GM23338 (cell line): ENCODE data around the gene ARMC9. TPM values are rescaled to one million over a fixed set of nuclear protein-coding genes. Genes with fewer than 3 reads are reported as not detected.

Experiments
- ATAC-seq: fragments of 200-7000 bp; cut with Tn5 transposase; 3 replicates; pipeline ENCODE4 v1.9.1; 2020
- DNase-seq: peaks from one replicate; pipeline ENCODE4 v3.0.0-alpha.2; 2015; ENCODE audit warnings: low spot score
- H2AFZ ChIP-seq: fragments of 200-600 bp; sonication (generic); 2 replicates; pipeline ENCODE4 v1.8.0; 2016; ENCODE audit warnings: antibody characterized with exemption, mild to moderate bottlenecking, moderate library complexity
- H3F3A ChIP-seq: fragments of 200-600 bp; sonication (generic); replicated peaks from 2 replicates; pipeline ENCODE4 v1.8.0; 2017; ENCODE audit warnings: antibody characterized with exemption, mixed run types, low read depth
- H3K27ac ChIP-seq: fragments of 200-600 bp; sonication (generic); 2 replicates; pipeline ENCODE4 v1.6.1; 2016; ENCODE audit warnings: low read depth
- H3K27me3 ChIP-seq: fragments of 200-600 bp; sonication (generic); 2 replicates; pipeline ENCODE4 v1.8.0; 2016; ENCODE audit warnings: mild to moderate bottlenecking, mixed run types, moderate library complexity; ENCODE audit not compliant: insufficient read depth
- H3K36me3 ChIP-seq: fragments of 200-600 bp; sonication (generic); 2 replicates; pipeline ENCODE4 v1.8.0; 2016; ENCODE audit warnings: mild to moderate bottlenecking; ENCODE audit not compliant: insufficient read depth
- H3K4me1 ChIP-seq: fragments of 200-600 bp; sonication (generic); 2 replicates; pipeline ENCODE4 v1.8.0; 2016; ENCODE audit warnings: mild to moderate bottlenecking, moderate library complexity; ENCODE audit not compliant: insufficient read depth
- H3K4me2 ChIP-seq: fragments of 200-600 bp; sonication (generic); 2 replicates; pipeline ENCODE4 v1.7.1; 2017; ENCODE audit warnings: mixed run types
- H3K4me3 ChIP-seq: fragments of 200-600 bp; sonication (generic); 2 replicates; pipeline ENCODE4 v1.6.1; 2016; ENCODE audit warnings: mixed run types
- H3K79me2 ChIP-seq: fragments of 200-600 bp; sonication (generic); replicated peaks from 2 replicates; pipeline ENCODE4 v1.8.0; 2017; ENCODE audit warnings: mild to moderate bottlenecking; ENCODE audit not compliant: insufficient read depth
- H3K9me2 ChIP-seq: fragments of 200-600 bp; sonication (generic); 2 replicates; pipeline ENCODE4 v1.8.0; 2017; ENCODE audit not compliant: insufficient read depth
- H4K20me1 ChIP-seq: fragments of 200-600 bp; sonication (generic); replicated peaks from 2 replicates; pipeline ENCODE4 v1.8.0; 2017; ENCODE audit warnings: mild to moderate bottlenecking; ENCODE audit not compliant: insufficient read depth
- H3K27ac Mint-ChIP-seq: 2 replicates; pipeline ENCODE4 v1.8.0; 2020; ENCODE audit warnings: inconsistent platforms, mild to moderate bottlenecking, moderate library complexity, mixed read lengths
- H3K27me3 Mint-ChIP-seq: 3 replicates; pipeline ENCODE4 v1.8.0; 2022; ENCODE audit warnings: low read depth, mild to moderate bottlenecking, moderate library complexity, mixed read lengths, inconsistent platforms; ENCODE audit not compliant: insufficient read depth, poor library complexity
- H3K36me3 Mint-ChIP-seq: 3 replicates; pipeline ENCODE4 v1.8.0; 2021; ENCODE audit warnings: low read depth, mild to moderate bottlenecking, inconsistent platforms, moderate library complexity, mixed read lengths
- H3K4me1 Mint-ChIP-seq: 3 replicates; pipeline ENCODE4 v1.8.0; 2020; ENCODE audit warnings: mild to moderate bottlenecking, inconsistent platforms, mixed read lengths
- H3K4me3 Mint-ChIP-seq: 3 replicates; pipeline ENCODE4 v1.8.0; 2021; ENCODE audit warnings: moderate library complexity, mild to moderate bottlenecking, inconsistent platforms, mixed read lengths
- H3K9me3 Mint-ChIP-seq: 3 replicates; pipeline ENCODE4 v1.8.0; 2020; ENCODE audit warnings: moderate library complexity, mild to moderate bottlenecking, inconsistent platforms, mixed read lengths
- CREB1 ChIP-seq: fragments of 250-450 bp; sonication (Bioruptor Pico); IDR thresholded peaks from 2 replicates; pipeline ENCODE4 v1.5.0; 2020; ENCODE audit warnings: low read depth, mild to moderate bottlenecking, moderate library complexity
- EZH2 ChIP-seq: fragments of 200-600 bp; sonication (generic); IDR thresholded peaks from one replicate; pipeline ENCODE4 v1.8.0; 2017; ENCODE audit warnings: antibody characterized with exemption, mild to moderate bottlenecking, low read depth; ENCODE audit not compliant: unreplicated experiment
- EZH2phosphoT487 ChIP-seq: fragments of 200-600 bp; sonication (generic); IDR thresholded peaks from one replicate; pipeline ENCODE4 v1.8.1; 2018; ENCODE audit warnings: antibody characterized with exemption; ENCODE audit not compliant: unreplicated experiment
- JUNB ChIP-seq: IDR thresholded peaks from one replicate; pipeline ENCODE4 v1.6.1; 2016; ENCODE audit warnings: antibody characterized with exemption; ENCODE audit not compliant: unreplicated experiment
- NANOG ChIP-seq: IDR thresholded peaks from 2 replicates; pipeline ENCODE4 v1.6.1; 2016; ENCODE audit warnings: antibody characterized with exemption, borderline replicate concordance
- POLR2AphosphoS5 ChIP-seq: IDR thresholded peaks from 2 replicates; pipeline ENCODE4 v1.6.1; 2016; ENCODE audit warnings: antibody characterized with exemption, low read depth
- STAT1 ChIP-seq: IDR thresholded peaks from one replicate; pipeline ENCODE4 v1.6.1; 2016; ENCODE audit warnings: antibody characterized with exemption; ENCODE audit not compliant: unreplicated experiment
- ZNF114 ChIP-seq: fragments of 250-450 bp; sonication (Bioruptor Pico); IDR thresholded peaks from 2 replicates; pipeline ENCODE4 v1.5.0; 2020; ENCODE audit warnings: mild to moderate bottlenecking, moderate library complexity
- ZNF331 ChIP-seq: fragments of 250-450 bp; sonication (Bioruptor Pico); IDR thresholded peaks from 2 replicates; pipeline ENCODE4 v1.5.0; 2020; ENCODE audit warnings: low read depth, mild to moderate bottlenecking, moderate library complexity
- polyA plus RNA-seq: library from polyadenylated mRNA; unstranded; fragments of >200 nt; fragmentation: Nextera tagmentation; extraction: Ambion mirVana; gene quantifications from 2 replicates; pipeline ENCODE4 v1.2.1, GENCODE V29; 2016
- total RNA-seq: library from RNA; depleted of rRNA; stranded (reverse); fragments of >200 nt; shearing (Covaris generic); gene quantifications from 2 replicates; pipeline ENCODE4 v1.2.3, GENCODE V29; 2014
- TF ChIP-seq, protein P1 (sequence below): IDR thresholded peaks from one replicate; pipeline ENCODE4 v1.6.1; 2018; ENCODE audit warnings: antibody characterized with exemption; ENCODE audit not compliant: unreplicated experiment
- TF ChIP-seq, protein P2 (sequence below), 2 experiments: fragments of 200-600 bp in 1 of 2; sonication (generic) in 1 of 2; conservative IDR thresholded peaks; 2 replicates each; pipeline versions ENCODE4 v1.5.1 to v1.6.1; 2016 to 2017; ENCODE audit warnings: antibody characterized with exemption in 2 of 2, low read depth in 2 of 2, mild to moderate bottlenecking in 2 of 2, moderate library complexity in 1 of 2
- TF ChIP-seq, protein P3 (sequence below): IDR thresholded peaks from 2 replicates; pipeline ENCODE4 v1.6.1; 2016; ENCODE audit warnings: antibody characterized with exemption

Gene ARMC9
- total and polyA plus RNA-seq, 2 experiments from 2014 or later, result 29.2 to 56.0 TPM

DNA sequence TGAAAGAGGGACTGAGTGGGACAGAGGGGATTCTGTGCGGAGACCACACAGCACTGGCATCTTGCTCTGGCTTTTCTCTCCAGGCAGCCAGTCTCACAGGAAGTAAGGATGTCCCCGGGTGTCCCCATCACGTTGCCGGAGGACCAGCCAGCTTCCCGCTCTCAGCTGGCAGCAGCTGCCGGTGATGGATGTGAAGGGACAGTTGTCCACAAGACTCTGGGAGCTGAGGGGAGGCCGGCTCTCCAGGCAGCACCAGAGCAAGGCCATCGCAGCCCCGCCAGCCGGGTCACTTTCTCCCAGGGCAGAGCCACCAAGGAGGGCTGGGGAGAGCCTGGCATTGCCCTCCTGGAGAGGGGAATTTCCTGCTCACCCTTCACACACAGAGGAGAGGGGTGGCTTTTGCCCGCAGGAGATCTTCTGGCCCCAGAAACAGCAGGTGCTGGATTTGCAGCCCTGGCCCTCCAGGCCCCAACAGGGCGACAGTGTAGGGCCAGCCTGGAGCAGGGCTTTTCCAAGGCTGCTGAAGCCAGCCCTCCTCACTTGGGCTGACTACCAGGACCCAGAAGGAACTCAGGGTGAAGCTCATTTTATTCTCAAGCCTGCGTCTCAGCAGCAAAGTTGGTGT, 173.1 kb downstream of the ARMC9 start (continued):
- TF ChIP-seq POLR2AphosphoS5 (no peak), CREB1 (CRISPR knock-in tag) (no peak), NANOG (no peak), JUNB (no peak)
- TF ChIP-seq, protein P1, sequence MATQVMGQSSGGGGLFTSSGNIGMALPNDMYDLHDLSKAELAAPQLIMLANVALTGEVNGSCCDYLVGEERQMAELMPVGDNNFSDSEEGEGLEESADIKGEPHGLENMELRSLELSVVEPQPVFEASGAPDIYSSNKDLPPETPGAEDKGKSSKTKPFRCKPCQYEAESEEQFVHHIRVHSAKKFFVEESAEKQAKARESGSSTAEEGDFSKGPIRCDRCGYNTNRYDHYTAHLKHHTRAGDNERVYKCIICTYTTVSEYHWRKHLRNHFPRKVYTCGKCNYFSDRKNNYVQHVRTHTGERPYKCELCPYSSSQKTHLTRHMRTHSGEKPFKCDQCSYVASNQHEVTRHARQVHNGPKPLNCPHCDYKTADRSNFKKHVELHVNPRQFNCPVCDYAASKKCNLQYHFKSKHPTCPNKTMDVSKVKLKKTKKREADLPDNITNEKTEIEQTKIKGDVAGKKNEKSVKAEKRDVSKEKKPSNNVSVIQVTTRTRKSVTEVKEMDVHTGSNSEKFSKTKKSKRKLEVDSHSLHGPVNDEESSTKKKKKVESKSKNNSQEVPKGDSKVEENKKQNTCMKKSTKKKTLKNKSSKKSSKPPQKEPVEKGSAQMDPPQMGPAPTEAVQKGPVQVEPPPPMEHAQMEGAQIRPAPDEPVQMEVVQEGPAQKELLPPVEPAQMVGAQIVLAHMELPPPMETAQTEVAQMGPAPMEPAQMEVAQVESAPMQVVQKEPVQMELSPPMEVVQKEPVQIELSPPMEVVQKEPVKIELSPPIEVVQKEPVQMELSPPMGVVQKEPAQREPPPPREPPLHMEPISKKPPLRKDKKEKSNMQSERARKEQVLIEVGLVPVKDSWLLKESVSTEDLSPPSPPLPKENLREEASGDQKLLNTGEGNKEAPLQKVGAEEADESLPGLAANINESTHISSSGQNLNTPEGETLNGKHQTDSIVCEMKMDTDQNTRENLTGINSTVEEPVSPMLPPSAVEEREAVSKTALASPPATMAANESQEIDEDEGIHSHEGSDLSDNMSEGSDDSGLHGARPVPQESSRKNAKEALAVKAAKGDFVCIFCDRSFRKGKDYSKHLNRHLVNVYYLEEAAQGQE, result no peak
- TF ChIP-seq, protein P2, sequence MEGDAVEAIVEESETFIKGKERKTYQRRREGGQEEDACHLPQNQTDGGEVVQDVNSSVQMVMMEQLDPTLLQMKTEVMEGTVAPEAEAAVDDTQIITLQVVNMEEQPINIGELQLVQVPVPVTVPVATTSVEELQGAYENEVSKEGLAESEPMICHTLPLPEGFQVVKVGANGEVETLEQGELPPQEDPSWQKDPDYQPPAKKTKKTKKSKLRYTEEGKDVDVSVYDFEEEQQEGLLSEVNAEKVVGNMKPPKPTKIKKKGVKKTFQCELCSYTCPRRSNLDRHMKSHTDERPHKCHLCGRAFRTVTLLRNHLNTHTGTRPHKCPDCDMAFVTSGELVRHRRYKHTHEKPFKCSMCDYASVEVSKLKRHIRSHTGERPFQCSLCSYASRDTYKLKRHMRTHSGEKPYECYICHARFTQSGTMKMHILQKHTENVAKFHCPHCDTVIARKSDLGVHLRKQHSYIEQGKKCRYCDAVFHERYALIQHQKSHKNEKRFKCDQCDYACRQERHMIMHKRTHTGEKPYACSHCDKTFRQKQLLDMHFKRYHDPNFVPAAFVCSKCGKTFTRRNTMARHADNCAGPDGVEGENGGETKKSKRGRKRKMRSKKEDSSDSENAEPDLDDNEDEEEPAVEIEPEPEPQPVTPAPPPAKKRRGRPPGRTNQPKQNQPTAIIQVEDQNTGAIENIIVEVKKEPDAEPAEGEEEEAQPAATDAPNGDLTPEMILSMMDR (conservative IDR thresholded peaks at IDR 0.05; ENCODE audit: low read depth in 2 of 2), result no peak

DNA sequence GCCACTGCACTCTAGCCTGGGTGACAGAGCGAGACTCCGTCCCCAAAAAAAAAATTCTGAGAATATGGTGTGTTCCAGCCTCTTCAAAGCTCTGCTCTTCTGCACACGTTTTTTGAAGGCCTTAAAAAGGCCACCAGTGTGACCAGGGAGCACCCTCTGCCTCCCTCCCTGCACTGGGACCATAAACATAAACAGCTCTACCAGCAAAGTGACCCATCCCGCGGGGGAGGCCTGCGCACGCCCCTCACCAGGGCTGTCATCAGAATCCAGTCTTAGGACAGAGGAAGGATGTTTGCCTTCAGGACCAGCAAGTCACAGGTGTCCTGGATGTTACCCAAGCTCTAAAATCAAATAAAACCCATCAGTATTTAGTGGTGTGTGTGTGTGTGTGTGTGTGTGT, 173.9 kb downstream of the ARMC9 start:
- H3K27ac ChIP-seq, result no peak overlapping the region
- Mint-ChIP-seq H3K4me1 (peaks cover 59% of the 10 kb centered on the region), H3K27ac (peak overlapping the region; percentile 68), H3K36me3 (peaks cover 11% of the 10 kb centered on the region; the same call in 2 of the 3 replicates), H3K9me3 (no peaks in the 10 kb centered on the region), H3K4me3 (no peak overlapping the region; the same call in 2 of the 3 replicates), H3K27me3 (peaks cover 24% of the 10 kb centered on the region)
- no peak overlapping the region for H3K4me2 ChIP-seq
- ATAC-seq, result no peak
- H3K36me3 ChIP-seq, result no peaks in the 10 kb centered on the region
- no peak overlapping the region for H3K4me3 ChIP-seq
- no peaks in the 10 kb centered on the region for H3K27me3 ChIP-seq
- no peaks in the 10 kb centered on the region for H4K20me1 ChIP-seq
- no peak for DNase-seq
- H3K9me2 ChIP-seq, result no peaks in the 10 kb centered on the region
- H3K4me1 ChIP-seq, result peaks cover 61% of the 10 kb centered on the region
- peaks cover 39% of the 10 kb centered on the region for H3F3A ChIP-seq
- TF ChIP-seq ZNF331 (CRISPR knock-in tag) (no peak), EZH2phosphoT487 (no peak), POLR2AphosphoS5 (no peak), EZH2 (no peak), CREB1 (CRISPR knock-in tag) (no peak), ZNF114 (no peak), STAT1 (no peak)
- TF ChIP-seq, protein P3, sequence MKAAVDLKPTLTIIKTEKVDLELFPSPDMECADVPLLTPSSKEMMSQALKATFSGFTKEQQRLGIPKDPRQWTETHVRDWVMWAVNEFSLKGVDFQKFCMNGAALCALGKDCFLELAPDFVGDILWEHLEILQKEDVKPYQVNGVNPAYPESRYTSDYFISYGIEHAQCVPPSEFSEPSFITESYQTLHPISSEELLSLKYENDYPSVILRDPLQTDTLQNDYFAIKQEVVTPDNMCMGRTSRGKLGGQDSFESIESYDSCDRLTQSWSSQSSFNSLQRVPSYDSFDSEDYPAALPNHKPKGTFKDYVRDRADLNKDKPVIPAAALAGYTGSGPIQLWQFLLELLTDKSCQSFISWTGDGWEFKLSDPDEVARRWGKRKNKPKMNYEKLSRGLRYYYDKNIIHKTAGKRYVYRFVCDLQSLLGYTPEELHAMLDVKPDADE, result no peak
- TF ChIP-seq, protein P1, result no peak
- no peaks in the 10 kb centered on the region for H3K79me2 ChIP-seq
- H2AFZ ChIP-seq, result no peak overlapping the region
